ENCODE measurements around the gene HIPK3. TPM values are rescaled to one million over a fixed set of nuclear protein-coding genes. Genes with fewer than 3 reads are reported as not detected.
"Not testable (repeated sequence)": the region's sequence is repeated elsewhere in the genome, so short reads cannot be mapped to it uniquely, and the experiment has no call there.

The HIPK3 gene
- total and polyA plus RNA-seq, 8 donors: 8.8 to 75.2 (median 45.3) TPM

DNA sequence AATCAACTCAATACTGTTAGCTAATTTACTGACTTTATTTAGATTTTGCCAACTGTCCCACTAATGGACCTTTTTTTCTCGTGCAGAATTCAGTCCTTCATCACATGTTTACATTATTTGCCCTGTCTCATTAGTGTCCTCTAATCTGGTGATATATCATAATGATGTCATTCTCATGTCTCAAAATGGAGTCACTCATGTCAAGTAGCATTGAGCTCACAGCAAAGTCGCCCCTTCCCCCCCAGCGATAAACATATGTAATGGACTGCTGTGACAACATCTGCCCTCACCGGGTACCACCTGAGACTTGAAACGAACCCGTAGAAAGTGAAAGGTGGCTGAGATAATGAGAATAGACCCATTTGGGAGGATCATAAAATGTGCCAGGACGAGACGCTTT, 37.6 kb downstream of the HIPK3 start:
- Histone ChIP-seq H3K36me3 (no peaks in the 10 kb centered on the region), H3K4me3 (no peak overlapping the region), H3K27ac (no peak overlapping the region), H3K4me1 (peaks cover 14 to 29% (median 22%) of the 10 kb centered on the region in 3 donors), H3K27me3 (no peaks in the 10 kb centered on the region), H3K9me3 (no peaks in the 10 kb centered on the region)
- intact Hi-C loops (cut with DNase I): no loop called here
- FAIRE-seq (no peak), DNase-seq (no peak), ATAC-seq (no peak)
- TF ChIP-seq CTCF (IDR thresholded peaks at IDR 0.05): no peak
- WGBS, 2 donors: 86 to 90% methylated on average over 8 of the region's 8 CpGs

DNA sequence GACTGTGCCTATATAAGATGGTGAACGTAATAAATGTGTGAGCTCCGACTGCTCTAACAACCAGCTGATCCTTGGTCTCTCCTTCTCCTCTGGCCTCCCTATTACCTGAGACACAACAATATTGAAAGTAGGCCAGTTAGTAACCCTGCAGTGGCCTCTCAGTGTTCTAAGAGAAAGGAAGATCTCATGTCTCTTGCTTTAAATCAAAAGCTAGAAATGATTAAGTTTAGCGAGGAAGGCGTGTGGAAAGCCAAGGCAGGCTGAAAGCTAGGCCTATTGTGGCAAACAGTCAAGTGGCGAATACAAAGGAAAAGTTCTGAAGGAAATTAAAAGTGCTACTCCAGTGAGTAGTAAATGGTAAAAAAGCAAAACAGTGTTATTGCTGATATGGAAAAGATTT, 39.5 kb downstream of the HIPK3 start:
- Histone ChIP-seq H3K4me3 (no peak overlapping the region), H3K36me3 (no peaks in the 10 kb centered on the region), H3K4me1 (peaks cover 0 to 14% (median 7%) of the 10 kb centered on the region in 3 donors), H3K9me3 (no peaks in the 10 kb centered on the region), H3K27ac (no peak overlapping the region), H3K27me3 (no peaks in the 10 kb centered on the region)
- intact Hi-C loops (cut with DNase I): no loop called here
- TF ChIP-seq CTCF (IDR thresholded peaks at IDR 0.05): no peak
- 94 to 96% methylated on average over 5 of the region's 5 CpGs for WGBS, 2 donors
- FAIRE-seq (no peak), DNase-seq (no peak), ATAC-seq (no peak)

GRCh38 chr11:33303541-33303940, 46.4 kb downstream of the HIPK3 start:
- Histone ChIP-seq H3K4me3 (no peak overlapping the region), H3K27me3 (no peaks in the 10 kb centered on the region), H3K4me1 (no peaks in the 10 kb centered on the region), H3K9me3 (no peaks in the 10 kb centered on the region), H3K27ac (no peak overlapping the region), H3K36me3 (no peaks in the 10 kb centered on the region)
- intact Hi-C loops (cut with DNase I): no loop called here
- 83 to 88% methylated on average over 4 of the region's 4 CpGs for WGBS, 2 donors
- no peak for TF ChIP-seq CTCF (IDR thresholded peaks at IDR 0.05)
- ATAC-seq: no peak
- no peak for DNase-seq
- no peak for FAIRE-seq

DNA sequence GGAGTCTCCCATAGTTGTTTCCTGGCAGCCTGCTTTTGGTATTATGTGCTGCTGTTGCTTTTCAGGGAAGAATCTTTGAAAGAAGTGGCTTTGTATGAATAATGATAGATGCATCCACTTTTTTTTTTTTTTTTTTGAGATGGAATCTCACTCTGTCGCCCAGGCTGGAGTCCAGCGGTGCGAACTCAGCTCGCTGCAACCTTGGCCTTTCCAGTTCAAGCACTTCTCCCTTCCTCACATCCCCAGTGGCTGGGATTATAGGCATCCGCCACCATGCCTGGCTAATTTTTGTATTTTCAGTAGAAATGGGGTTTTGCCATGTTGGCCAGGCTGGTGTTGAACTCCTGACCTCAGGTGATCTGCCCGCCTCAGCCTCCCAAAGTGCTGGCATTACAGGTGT, 49.6 kb downstream of the HIPK3 start:
- intact Hi-C loops (cut with DNase I); H3K9me3 ChIP-seq; H3K27me3 ChIP-seq; DNase-seq; ATAC-seq; H3K4me3 ChIP-seq; H3K36me3 ChIP-seq; FAIRE-seq; H3K4me1 ChIP-seq; H3K27ac ChIP-seq: not testable (repeated sequence)
- 94 to 98% methylated on average over 6 of the region's 6 CpGs for WGBS, 2 donors

DNA sequence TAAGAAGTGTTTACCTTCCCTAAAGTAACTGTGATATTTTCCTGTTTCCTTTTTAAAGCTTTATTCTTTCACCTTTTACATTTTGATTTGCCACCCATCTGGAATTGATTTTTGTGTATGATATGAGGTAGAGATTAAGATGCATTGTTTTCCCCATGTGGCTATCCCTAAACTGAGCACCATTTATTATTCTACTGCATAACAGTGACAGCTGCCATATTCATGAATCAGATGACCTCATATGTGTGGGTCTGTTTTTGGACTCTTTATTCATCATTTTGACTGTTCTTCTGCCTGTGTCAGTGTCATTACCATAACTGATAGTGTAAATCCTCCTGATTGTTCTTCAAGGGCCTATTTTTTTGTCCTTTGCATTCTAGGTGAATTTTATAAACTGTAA, 50.8 kb downstream of the HIPK3 start:
- intact Hi-C loops (cut with DNase I): no loop called here
- H3K9me3 ChIP-seq: no peaks in the 10 kb centered on the region
- H3K4me1 ChIP-seq: peaks cover 0 to 4% (median 3%) of the 10 kb centered on the region in 3 donors
- H3K27me3 ChIP-seq: no peaks in the 10 kb centered on the region
- H3K36me3 ChIP-seq: no peaks in the 10 kb centered on the region
- no peak for FAIRE-seq
- H3K27ac ChIP-seq: no peak overlapping the region
- DNase-seq: no peak
- ATAC-seq: no peak
- no peak for TF ChIP-seq CTCF (IDR thresholded peaks at IDR 0.05)
- no peak overlapping the region for H3K4me3 ChIP-seq

DNA sequence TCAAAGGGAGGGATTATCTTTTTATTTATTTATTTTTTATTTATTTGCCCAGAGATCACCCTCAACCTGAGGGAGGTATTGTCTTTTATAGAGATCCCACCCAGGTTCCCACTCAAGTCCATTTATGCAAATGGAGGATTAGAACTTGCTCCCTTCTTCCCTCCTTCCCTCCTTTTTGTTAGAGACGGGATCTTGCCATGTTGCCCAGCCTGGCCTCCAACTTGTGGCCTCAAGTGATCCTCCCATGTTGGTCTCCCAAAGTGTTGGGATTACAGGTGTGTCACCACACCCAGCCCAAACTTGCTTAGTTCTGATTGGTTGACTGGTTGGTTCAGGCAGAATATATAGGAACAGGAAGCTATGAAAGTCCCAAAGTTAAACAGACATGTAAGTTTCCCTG, 51.9 kb downstream of the HIPK3 start:
- H3K4me1 ChIP-seq: peaks cover 0 to 11% (median 4%) of the 10 kb centered on the region in 3 donors
- ATAC-seq: no peak
- H3K36me3 ChIP-seq: no peaks in the 10 kb centered on the region
- H3K9me3 ChIP-seq: no peaks in the 10 kb centered on the region
- FAIRE-seq: no peak
- no peak for DNase-seq
- no peak overlapping the region for H3K27ac ChIP-seq
- H3K4me3 ChIP-seq: no peak overlapping the region
- H3K27me3 ChIP-seq: no peaks in the 10 kb centered on the region
- 95 to 97% methylated on average over 1 of the region's 1 CpG for WGBS, 2 donors
- intact Hi-C loops (cut with DNase I): no loop called here
- TF ChIP-seq CTCF (IDR thresholded peaks at IDR 0.05): no peak
